HG03175 (cell line): ENCODE measurements around the gene TSN.
"Not testable (repeated sequence)": the region's sequence is repeated elsewhere in the genome, so short reads cannot be mapped to it uniquely, and the experiment has no call there.

Experiments used
- ATAC-seq: cut with Tn5 transposase; IDR thresholded peaks from one replicate; pipeline ENCODE4 v1.9.1; 2021; ENCODE audit warnings: mild to moderate bottlenecking, moderate library complexity; ENCODE audit not compliant: unreplicated experiment

Gene TSN

DNA sequence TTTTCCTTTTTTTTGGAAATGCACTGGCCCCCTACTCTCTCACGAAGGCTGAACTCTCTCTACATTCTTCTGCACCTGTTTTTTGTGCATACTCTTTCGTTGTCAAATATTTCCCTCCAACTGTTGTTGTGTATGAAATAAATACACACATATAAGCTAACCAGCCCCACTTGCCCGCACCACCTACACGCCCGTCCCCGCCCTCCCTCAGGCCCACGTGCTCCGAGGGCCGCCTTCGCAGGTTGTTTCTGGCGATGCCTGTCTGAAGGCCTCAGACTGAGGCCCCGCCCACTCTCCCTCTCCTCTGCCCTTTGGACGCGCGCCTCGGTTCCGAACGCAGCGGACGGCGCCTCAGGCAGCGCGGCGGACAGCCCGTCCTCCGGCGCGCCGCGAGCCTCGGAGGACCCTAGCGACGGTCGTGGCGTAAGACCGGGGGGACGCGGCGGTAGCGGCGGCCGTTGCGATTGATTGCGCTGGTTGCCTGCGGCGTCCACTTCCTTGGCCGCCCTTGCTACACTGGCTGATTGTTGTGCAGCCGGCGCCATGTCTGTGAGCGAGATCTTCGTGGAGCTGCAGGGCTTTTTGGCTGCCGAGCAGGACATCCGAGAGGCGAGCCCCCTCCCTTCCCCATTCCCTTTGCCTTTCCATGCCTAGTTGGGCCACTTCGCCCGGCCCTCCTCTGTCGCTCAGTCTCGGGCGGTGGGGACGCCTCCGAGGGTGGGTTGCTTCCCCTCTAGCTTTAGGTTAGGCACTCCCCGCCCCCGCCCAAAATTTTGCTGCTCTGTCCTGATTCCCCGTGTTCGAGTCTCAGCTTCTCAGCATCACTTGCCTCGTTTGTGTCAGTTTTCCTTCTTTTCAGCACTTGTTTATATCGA lies at the start of gene TSN:
TSS of gene TSN (plus strand) at position 415 of the 875 bp plus-strand sequence. CDS start at position 544, 129 bp downstream.
- ATAC-seq, result peak; percentile 99

GRCh38 chr2:121705958-121706357 lies 49.5 kb upstream of the TSN start:
- no peak for ATAC-seq

GRCh38 chr2:121707344-121707919 lies 48.0 kb upstream of the TSN start:
- no peak for ATAC-seq

- ATAC-seq, result no peak
Measured at GRCh38 chr2:121707920-121708361, 47.5 kb upstream of the TSN start.

- no peak for ATAC-seq
Measured at GRCh38 chr2:121709776-121710469, 45.5 kb upstream of the TSN start.

GRCh38 chr2:121710470-121711170 lies 44.8 kb upstream of the TSN start:
- no peak for ATAC-seq

- not testable (repeated sequence) for ATAC-seq
Measured at GRCh38 chr2:121711481-121711880, 44.0 kb upstream of the TSN start.

DNA sequence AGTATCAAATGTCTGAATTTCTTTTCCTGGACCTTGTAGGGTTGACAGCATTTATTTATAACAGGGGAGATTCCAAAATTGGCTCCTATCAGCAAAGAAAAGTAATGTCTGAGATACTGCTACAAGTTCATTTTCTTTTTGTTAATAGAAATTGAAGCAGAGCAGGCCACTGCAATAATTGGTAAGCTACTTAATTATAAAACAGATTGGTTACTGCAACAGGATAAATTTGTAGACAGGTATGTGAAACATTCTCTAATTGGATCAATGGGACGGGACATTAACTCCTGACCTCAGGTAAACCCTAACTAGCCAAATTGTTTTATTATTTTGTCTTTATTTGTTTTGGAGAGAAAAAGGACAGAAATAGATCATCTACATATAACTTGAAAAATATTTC lies 39.3 kb upstream of the TSN start:
- no peak for ATAC-seq

GRCh38 chr2:121717529-121717928 lies 37.9 kb upstream of the TSN start:
- ATAC-seq, result no peak

DNA sequence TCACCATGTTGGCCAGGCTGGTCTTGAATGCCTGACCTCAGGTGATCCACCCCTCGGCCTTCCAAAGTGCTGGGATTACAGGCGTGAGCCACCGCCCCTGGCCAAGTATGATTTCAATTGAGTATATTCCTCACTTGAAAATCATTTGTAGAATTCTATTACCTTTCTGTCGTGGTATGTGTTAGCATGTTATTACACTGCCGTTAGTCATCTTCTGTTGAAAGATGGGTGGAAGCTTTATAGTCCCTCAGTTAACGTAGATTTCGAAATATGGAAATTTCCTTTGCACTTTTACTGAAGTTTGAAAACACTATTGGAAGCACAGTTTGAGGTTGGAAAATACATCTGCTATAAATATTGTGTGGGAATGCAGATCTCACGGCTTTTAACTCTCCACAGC lies 33.5 kb upstream of the TSN start:
- ATAC-seq, result no peak

GRCh38 chr2:121722479-121722878 lies 33.0 kb upstream of the TSN start:
- ATAC-seq, result no peak

DNA sequence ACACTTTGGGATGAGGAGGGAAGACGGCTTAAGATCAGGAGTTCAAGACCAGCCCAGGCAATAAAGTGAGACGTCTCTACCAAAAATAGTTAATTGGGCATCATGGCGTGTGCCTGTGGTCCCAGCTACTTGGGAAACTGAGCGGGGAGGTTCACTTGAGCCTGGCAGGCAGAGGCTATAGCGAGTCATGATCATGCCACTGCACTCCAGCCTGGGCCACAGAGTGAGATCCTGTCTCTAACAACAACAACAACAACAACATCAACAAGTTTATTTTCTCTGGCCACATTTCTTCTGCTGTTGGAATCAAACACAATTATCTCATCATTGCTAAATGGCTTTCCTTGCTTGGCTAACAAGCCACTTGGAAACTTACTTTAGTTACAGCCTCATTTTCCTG lies 32.1 kb upstream of the TSN start:
- ATAC-seq, result no peak

- no peak for ATAC-seq
Measured at GRCh38 chr2:121727332-121727731, 28.1 kb upstream of the TSN start.

GRCh38 chr2:121727950-121728349 lies 27.5 kb upstream of the TSN start:
- no peak for ATAC-seq

- no peak for ATAC-seq
Measured at GRCh38 chr2:121731366-121731765, 24.1 kb upstream of the TSN start.

GRCh38 chr2:121734544-121734943 lies 20.9 kb upstream of the TSN start:
- ATAC-seq, result not testable (repeated sequence)

DNA sequence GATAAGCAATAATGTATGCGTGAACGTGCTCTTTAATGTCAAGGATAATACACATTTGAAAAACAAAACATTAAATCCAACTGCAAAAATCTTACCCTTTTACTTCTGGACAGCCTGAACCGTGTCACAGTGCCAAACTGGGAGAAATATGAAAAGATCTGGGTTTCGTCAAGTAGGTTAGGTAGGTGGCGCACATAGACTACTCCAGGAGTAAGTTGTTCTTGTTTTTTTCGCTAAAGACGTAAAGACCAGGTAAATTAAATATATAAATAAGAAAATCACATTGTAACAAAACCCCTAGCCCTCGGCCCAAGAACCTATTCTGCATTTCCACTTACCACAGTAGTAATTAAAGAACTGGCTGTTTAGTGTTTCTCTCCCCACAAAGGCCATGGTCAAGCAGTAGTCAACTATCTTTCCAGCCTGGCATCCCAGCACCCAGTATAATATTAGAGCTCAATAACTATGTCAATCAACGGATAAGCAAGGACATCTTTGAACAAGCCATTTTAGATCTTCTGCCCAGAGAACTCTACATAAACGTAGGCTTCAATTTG lies 19.9 kb upstream of the TSN start:
- no peak for ATAC-seq

DNA sequence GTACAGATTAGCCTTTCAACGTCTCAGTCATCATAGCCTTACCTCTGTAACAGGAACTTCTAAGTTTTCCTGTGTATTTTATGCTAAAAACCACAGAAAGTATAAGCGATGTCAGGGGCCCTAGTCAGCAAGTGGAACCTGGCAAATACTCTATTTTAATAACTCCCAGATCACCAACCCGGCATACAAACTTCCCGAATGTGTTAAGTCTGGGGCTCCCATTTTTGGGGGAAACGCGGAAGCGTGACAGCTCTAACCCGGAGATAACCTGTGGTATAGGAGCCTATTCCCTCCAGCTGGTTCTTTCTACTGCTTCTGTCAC lies 19.4 kb upstream of the TSN start:
- no peak for ATAC-seq

- peak; percentile 96 for ATAC-seq
Measured at GRCh38 chr2:121736462-121737336, 18.8 kb upstream of the TSN start, which contains the start of gene NIFK. NIFK (minus strand) TSS chr2:121736875; CDS start chr2:121736850, 25 bp downstream.

DNA sequence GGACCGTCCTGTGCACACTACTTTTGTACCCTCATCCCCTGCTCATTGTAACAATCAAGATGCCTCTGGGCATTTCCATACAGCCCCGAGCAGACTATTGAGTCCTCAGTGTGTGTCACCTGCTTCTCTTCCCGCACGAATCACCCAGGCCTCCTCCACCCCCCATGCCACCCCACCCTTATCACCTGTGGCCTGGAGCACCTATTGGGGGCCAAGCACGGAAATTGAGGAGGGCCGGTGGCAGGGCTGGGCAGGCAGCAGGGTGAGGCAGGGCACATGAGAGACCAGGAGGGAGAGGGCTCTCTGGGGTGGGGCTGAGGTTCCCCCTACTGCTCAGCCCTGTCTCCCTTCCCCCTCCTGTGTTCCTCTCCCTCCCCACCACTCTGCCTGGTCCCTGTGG lies 14.5 kb upstream of the TSN start:
- ATAC-seq, result no peak
